Heart right ventricle (tissue), 16 donors: ENCODE data around the gene PTCD1. TPM values are rescaled to one million over a fixed set of nuclear protein-coding genes. Genes with fewer than 3 reads are reported as not detected.
"Not testable (repeated sequence)": the region's sequence is repeated elsewhere in the genome, so short reads cannot be mapped to it uniquely, and the experiment has no call there.

Experiments
- ATAC-seq, 8 donors: fragments of 200-7000 bp; cut with Tn5 transposase; one replicate each; pipeline ENCODE4 v1.9.1; 2020; ENCODE audit warnings: mild to moderate bottlenecking in 8 of 8, moderate library complexity in 8 of 8, moderate number of reproducible peaks in 1 of 8
- DNase-seq, 2 donors: peaks; one replicate each; pipeline ENCODE4 v3.0.0-alpha.2; 2020
- H3K27ac ChIP-seq, 10 donors: fragments of 200-600 bp; sonication (generic) in 2 of 10; one replicate each; pipeline versions ENCODE4 v1.5.0 to v1.8.0; 2020 to 2022; ENCODE audit warnings: mild to moderate bottlenecking in 3 of 10
- H3K27me3 ChIP-seq, 7 donors: fragments of 200-600 bp; one replicate each; pipeline ENCODE4 v1.8.0; 2021 to 2022; ENCODE audit warnings: mild to moderate bottlenecking in 2 of 7
- H3K36me3 ChIP-seq, 9 donors: fragments of 200-600 bp; sonication (generic) in 1 of 9; one replicate each; pipeline versions ENCODE4 v1.5.0 to v1.8.0; 2020 to 2022; ENCODE audit warnings: mild to moderate bottlenecking in 2 of 9
- H3K4me1 ChIP-seq, 9 donors: fragments of 200-600 bp; sonication (generic) in 1 of 9; one replicate each; pipeline versions ENCODE4 v1.5.0 to v1.8.0; 2020 to 2022; ENCODE audit warnings: mild to moderate bottlenecking in 4 of 9
- H3K4me3 ChIP-seq, 10 donors: fragments of 200-600 bp; sonication (generic) in 2 of 10; one replicate each; pipeline versions ENCODE4 v1.5.0 to v1.8.0; 2020 to 2022; ENCODE audit warnings: mild to moderate bottlenecking in 7 of 10, moderate library complexity in 2 of 10
- H3K9me3 ChIP-seq, 11 donors: fragments of 200-600 bp in 10 of 11; sonication (generic) in 2 of 11; one replicate each; pipeline versions ENCODE4 v1.5.0 to v1.8.0; 2013 to 2022; ENCODE audit warnings: mild to moderate bottlenecking in 2 of 11, control low read depth in 1 of 11, moderate library complexity in 1 of 11
- CTCF ChIP-seq, 9 donors: fragments of 200-600 bp; sonication (generic) in 2 of 9; IDR thresholded peaks; one replicate each; pipeline versions ENCODE4 v1.5.0 to v1.8.0; 2021 to 2022; ENCODE audit warnings: antibody characterized with exemption in 9 of 9, mild to moderate bottlenecking in 5 of 9, moderate library complexity in 1 of 9
- WGBS, 2 donors: extraction: QIAGEN DNeasy Blood & Tissue Kit; methylation state at CpG; one replicate each; pipeline ENCODE4 v1.1.7; 2013; ENCODE audit warnings: inconsistent platforms in 1 of 2; 5-methylcytosine and 5-hydroxymethylcytosine counted together
- intact Hi-C, 10 donors: fragments of 100-400 bp; cut with DNase I; formaldehyde crosslinking; loops; one replicate each; pipeline versions ENCODE4 v1.11.1 to v1.14.2; 2022
- polyA plus RNA-seq, 2 donors: library from polyadenylated mRNA; stranded (reverse); fragments of 200-250 nt; gene quantifications; one replicate each; pipeline ENCODE4 v1.2.3, GENCODE V29; 2013
- total RNA-seq, 10 donors: library from RNA; stranded (reverse); fragmentation: NEBNext Ultra II Directional in 3 of 10; extraction: Animal tissue kit (Norgen Biotek cat#: 25700) in 3 of 10; gene quantifications; one replicate each; pipeline versions ENCODE4 v1.2.1 to v1.2.4, GENCODE V29; 2021 to 2023
- donor health status: Arrhythmogenic right ventricular cardiomyopathy.
- donor health status: ischemic (EF 13 %, LVEDD 7.1; RV severe dilation, severe dysfunction).
- donor health status: healthy with polysubstance abuse.
- donor health status: DM: no; HTN: yes; CAD: no.
- donor health status: DM: no; HTN: no; CAD: no.
- donor health status: ischemic (EF 25% LVEDD 6.9; RV normal size, moderate dysfunction).
- donor health status: ischemic (EF 25% LVEDD 5.7; RV mildly dilated, moderate dysfunction).
- donor health status: healthy.
- donor health status: DM: yes; HTN: yes; CAD: no.
- donor health status: Ischemic cardiomyopathy.
- donor health status: ischemic (EF 35%, LVEDD 5.7; RV mildly dilated, moderate dysfunction).
- donor health status: nonischemic (EF 11% LVEDD 7.7; RV severe dilation, severe dysfunction).
- donor health status: DM: yes; HTN: yes; CAD: no.
- donor health status: PGD.
- donor health status: ischemic (EF 29% LVEDD 5.4; RV normal size, mild dysfunction).
- donor health status: nonischemic (EF 23%, LVEDD 6.1; RV moderate dilation, normal function).

PTCD1 gene
- total and polyA plus RNA-seq, 12 donors, result 2.4 to 4.8 (median 3.1) TPM

DNA sequence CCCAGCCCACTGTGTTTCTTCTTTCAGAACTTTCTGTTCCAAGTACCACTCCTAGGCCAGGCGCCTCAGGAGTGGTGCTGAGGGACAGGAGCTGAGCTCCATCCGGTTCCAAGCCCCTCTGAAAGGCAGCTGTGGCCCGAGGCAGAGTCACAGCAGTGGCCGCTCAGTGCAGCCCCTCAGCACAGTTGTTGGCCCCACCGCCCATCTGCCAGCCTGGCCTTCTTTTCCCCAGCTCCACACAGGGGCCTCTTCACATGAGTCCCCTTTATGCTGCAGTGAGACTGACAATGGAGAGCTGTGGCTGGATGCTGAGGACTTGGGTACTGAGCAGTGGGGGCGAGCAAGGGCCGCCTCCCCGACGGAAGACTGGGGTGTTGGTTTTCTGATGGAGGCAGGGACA, 20.3 kb downstream of the PTCD1 start:
- DNase-seq, result no peak
- Histone ChIP-seq H3K4me3 (no peak overlapping the region), H3K4me1 (no peaks in the 10 kb centered on the region), H3K27ac (no peak overlapping the region), H3K27me3 (no peaks in the 10 kb centered on the region), H3K9me3 (no peaks in the 10 kb centered on the region), H3K36me3 (peaks cover 3 to 100% (median 63%) of the 10 kb centered on the region in 9 donors)
- intact Hi-C loops, result loop anchor here in 2 of 10 donors (10.0 kb wide), 2 partner anchors 53 to 373 kb away; no protein-coding TSS in a partner anchor
- whole genome bisulfite sequencing, 2 donors, result 92 to 94% methylated on average over 9 of the region's 9 CpGs
- no peak for TF ChIP-seq CTCF (IDR thresholded peaks at IDR 0.05)
- ATAC-seq, result no peak

DNA sequence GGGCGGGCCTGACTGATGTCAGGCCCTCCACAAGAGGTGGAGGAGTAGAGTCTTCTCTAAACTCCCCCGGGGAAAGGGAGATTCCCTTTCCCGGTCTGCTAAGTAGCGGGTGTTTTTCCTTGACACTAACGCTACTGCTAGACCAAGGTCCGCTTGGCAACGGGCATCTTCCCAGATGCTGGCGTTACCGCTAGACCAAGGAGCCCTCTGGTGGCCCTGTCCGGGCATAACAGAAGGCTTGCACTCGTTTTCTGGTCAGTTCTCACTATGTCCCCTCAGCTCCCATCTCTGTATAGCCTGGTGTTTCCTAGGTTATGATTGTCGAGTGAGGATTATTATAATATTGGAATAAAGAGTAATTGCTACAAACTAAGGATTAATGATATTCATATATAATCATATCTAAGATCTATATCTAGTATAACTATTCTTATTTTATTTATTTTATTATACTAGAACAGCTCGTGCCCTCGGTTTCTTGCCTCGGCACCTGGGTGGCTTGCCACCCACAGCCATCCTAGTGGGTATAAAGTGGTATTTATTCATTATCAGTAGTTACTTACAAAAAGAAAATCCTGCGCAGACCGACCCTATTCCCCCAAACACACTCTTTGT, 23.0 kb downstream of the PTCD1 start:
- ATAC-seq, result not testable (repeated sequence)
- intact Hi-C loops, result loop anchor here in 2 of 10 donors (10.0 kb wide), 2 partner anchors 51 to 371 kb away; no protein-coding TSS in a partner anchor

GRCh38 chr7:99410635-99411034, 28.0 kb downstream of the PTCD1 start:
- WGBS, 2 donors, result 89 to 93% methylated on average over 2 of the region's 2 CpGs
- H3K36me3 ChIP-seq, result peaks cover 0 to 59% (median 50%) of the 10 kb centered on the region in 9 donors
- no peak for TF ChIP-seq CTCF (IDR thresholded peaks at IDR 0.05)
- H3K4me1 ChIP-seq, result peaks cover 17 to 39% (median 32%) of the 10 kb centered on the region in 9 donors
- DNase-seq (no peak), ATAC-seq (no peak)
- H3K9me3 ChIP-seq, result no peaks in the 10 kb centered on the region
- intact Hi-C loops, result loop anchor here in 4 of 10 donors (5.0 to 10.0 kb wide), 4 partner anchors 38 to 366 kb away; partner anchors contain the start of gene ARPC1B (in 1 of the 4)
- no peaks in the 10 kb centered on the region for H3K27me3 ChIP-seq
- no peak overlapping the region for H3K4me3 ChIP-seq
- H3K27ac ChIP-seq, result no peak overlapping the region

More for the DNA sequence above, 23.0 kb downstream of the PTCD1 start:
- H3K36me3 ChIP-seq, result peaks cover 3 to 100% (median 88%) of the 10 kb centered on the region in 9 donors
- not testable (repeated sequence) for H3K27me3 ChIP-seq, H3K9me3 ChIP-seq, H3K4me1 ChIP-seq, H3K4me3 ChIP-seq, H3K27ac ChIP-seq
- peak; percentile 45 to 60 for DNase-seq
- TF ChIP-seq CTCF (IDR thresholded peaks at IDR 0.05), result peak; percentile 18 to 71 (median 66)
- 56 to 58% methylated on average over 17 of the region's 17 CpGs for WGBS, 2 donors

DNA sequence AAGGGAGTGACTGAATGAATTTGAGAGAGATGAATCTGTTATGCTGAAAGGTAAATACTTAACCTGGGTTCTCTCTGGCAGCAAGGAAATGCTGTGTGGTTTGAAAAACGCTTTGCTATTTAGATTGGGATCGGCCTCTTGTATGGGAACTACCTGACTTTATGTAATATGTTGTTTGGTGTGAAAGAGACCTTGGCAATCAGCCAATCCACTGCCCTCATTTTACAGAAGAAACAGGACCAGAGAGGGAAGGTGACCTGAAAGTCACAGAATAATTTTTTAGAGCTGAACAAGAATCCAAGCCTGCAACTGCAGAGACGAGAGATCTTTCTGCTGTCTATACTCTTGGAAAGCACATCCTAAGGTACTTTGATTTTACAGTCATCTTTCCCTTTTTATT, 28.8 kb downstream of the PTCD1 start:
- peak overlapping the region in 9 of 10 donors; percentile 72 to 100 (median 89) for H3K4me3 ChIP-seq
- no peak for TF ChIP-seq CTCF (IDR thresholded peaks at IDR 0.05)
- DNase-seq (no peak), ATAC-seq (no peak)
- no peaks in the 10 kb centered on the region for H3K27me3 ChIP-seq
- peaks cover 17 to 47% (median 35%) of the 10 kb centered on the region in 9 donors for H3K4me1 ChIP-seq
- peaks cover 0 to 59% (median 41%) of the 10 kb centered on the region in 9 donors for H3K36me3 ChIP-seq
- intact Hi-C loops, result loop anchor here in 6 of 10 donors (2.0 to 10.0 kb wide), 6 partner anchors 35 to 365 kb away; partner anchors contain the start of genes ARPC1B (in 3 of the 6), ZKSCAN5 (in 1 of the 6) and ZNF394 (in 1 of the 6)
- 57 to 58% methylated on average over 3 of the region's 3 CpGs for WGBS, 2 donors
- H3K9me3 ChIP-seq, result no peaks in the 10 kb centered on the region
- peak overlapping the region in 5 of 10 donors; percentile 97 to 99 (median 97) for H3K27ac ChIP-seq
